ENCODE results near the gene RNU6-1.

Gene RNU6-1

DNA sequence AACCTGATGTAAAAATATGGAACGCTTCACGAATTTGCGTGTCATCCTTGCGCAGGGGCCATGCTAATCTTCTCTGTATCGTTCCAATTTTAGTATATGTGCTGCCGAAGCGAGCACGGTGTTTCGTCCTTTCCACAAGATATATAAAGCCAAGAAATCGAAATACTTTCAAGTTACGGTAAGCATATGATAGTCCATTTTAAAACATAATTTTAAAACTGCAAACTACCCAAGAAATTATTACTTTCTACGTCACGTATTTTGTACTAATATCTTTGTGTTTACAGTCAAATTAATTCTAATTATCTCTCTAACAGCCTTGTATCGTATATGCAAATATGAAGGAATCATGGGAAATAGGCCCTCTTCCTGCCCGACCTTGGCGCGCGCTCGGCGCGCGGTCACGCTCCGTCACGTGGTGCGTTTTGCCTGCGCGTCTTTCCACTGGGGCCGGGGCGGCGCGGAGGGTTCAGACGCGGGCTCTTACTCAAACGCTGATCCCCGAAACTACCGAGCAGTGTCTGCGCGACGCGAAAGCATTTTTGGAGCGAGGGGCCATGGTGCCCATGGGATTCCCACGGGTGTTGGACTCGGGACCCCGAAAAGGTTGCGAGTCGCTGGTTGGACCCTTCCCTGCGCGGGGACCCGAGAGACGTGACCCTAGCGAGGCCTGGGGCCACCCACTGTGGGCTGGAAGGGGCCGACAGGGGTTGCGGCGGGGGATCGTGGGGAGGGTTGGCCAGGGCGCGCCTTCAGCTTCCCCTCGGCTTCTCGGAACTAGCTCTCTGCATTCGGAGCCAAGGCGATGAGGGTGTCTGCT, at the start of gene RNU6-1:
RNU6-1 (minus strand) TSS at position 117 of the 820 bp plus-strand sequence.
- DNase-seq (ENCODE audit: low read depth): peak; percentile 87
- TF ChIP-seq CTCF (IDR thresholded peaks at IDR 0.05; ENCODE audit: low read depth, low read length, missing control alignments): no peak
- peak within 1 kb of the TSS; percentile 64 for H3K4me3 ChIP-seq (ENCODE audit: low read depth, low read length)

DNA sequence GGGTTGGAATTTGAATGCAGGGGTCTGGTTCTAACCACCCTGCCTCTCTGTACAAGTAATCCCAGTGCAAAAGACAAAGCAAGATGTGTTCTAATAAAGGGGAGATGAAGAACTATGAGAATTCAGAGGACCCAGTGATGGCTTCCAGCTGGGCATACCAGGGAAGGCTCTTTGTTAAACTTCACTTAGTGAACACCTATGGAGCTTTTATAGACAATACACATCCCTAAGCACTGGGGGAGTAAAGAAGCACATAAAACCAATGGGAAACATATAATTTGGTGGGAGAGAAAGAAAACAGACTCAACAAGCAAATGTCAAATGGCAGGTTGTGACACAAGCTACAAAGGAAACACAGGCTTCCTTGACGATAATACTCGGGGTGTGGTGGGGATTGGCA, 47.9 kb upstream of the RNU6-1 start:
- DNase-seq (ENCODE audit: low read depth): no peak

GRCh38 chr15:67885861-67886260, 46.0 kb upstream of the RNU6-1 start:
- TF ChIP-seq CTCF (IDR thresholded peaks at IDR 0.05; ENCODE audit: low read depth, low read length, missing control alignments): no peak
- DNase-seq (ENCODE audit: low read depth): no peak
- no peak overlapping the region for H3K4me3 ChIP-seq (ENCODE audit: low read depth, low read length)

More for the DNA sequence above, 47.9 kb upstream of the RNU6-1 start:
- no peak for TF ChIP-seq CTCF (IDR thresholded peaks at IDR 0.05; ENCODE audit: low read depth, low read length, missing control alignments)
- H3K4me3 ChIP-seq (ENCODE audit: low read depth, low read length): no peak overlapping the region

DNA sequence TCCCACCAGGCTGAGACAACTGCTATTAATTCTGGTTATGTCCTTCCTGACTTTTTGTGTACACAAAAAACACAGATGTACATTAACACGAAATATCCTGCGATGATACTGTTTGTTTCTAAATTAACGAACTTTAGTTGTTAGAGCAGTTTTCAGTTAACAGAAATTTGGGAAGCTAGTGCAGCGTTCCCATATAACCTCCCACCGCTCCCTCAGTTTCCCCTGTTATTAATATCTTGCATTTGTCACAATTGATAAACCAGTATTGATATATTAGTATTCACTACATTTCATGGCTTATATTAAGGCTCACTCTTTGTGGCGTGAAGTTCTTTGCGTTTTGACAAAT, 45.3 kb upstream of the RNU6-1 start:
- TF ChIP-seq CTCF (IDR thresholded peaks at IDR 0.05; ENCODE audit: low read depth, low read length, missing control alignments): no peak
- no peak for DNase-seq (ENCODE audit: low read depth)
- H3K4me3 ChIP-seq (ENCODE audit: low read depth, low read length): peak overlapping the region; percentile 61

DNA sequence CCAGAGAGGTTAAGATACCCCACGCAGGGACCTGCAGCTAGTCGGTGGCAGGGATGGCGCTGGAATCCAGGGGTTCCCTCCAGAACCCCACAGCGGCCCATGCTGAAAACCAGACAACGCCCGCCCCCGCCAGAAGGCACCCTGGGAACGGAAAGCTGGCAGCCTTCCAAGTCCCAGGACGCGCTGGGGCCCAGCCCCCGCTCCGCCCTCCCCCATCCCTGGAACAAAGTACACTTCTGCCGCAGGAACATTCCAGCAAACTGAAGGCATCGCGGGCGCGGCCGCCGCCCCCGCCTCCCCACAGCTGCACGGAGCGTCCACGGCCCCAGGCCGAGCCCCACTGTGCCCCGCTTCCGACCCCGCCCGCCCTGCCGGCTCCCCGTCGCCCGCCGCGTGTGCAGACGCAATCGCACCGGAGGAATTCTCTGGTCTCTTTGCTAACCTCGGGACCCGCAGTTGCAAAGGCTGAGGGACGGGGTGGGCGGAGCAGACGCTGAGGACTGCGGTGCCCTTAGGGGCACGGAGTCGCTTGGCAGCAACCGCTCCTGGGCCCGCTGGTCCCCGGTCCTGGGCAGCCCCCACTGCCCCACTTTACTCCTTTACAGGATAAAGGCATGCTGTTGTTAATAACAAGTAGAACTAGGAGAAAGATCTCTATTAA, 44.8 kb upstream of the RNU6-1 start:
- TF ChIP-seq CTCF (IDR thresholded peaks at IDR 0.05; ENCODE audit: low read depth, low read length, missing control alignments): no peak
- DNase-seq (ENCODE audit: low read depth): no peak
- peak overlapping the region; percentile 61 for H3K4me3 ChIP-seq (ENCODE audit: low read depth, low read length)

GRCh38 chr15:67884009-67884408, 44.2 kb upstream of the RNU6-1 start:
- H3K4me3 ChIP-seq (ENCODE audit: low read depth, low read length): no peak overlapping the region; the same call in 1 of the 2 replicates
- no peak for DNase-seq (ENCODE audit: low read depth)
- no peak for TF ChIP-seq CTCF (IDR thresholded peaks at IDR 0.05; ENCODE audit: low read depth, low read length, missing control alignments)

Measured in GM12864 (cell line).